Caco-2 (cell line): ENCODE results near the gene SEMA3C. TPM values are rescaled to one million over a fixed set of nuclear protein-coding genes. Genes with fewer than 3 reads are reported as not detected.

Experiments
- BruUV-seq: library from RNA; stranded (reverse); fragments of 400-500 nt; replicated peaks from 2 replicates; lab custom pipeline; 2021; lab: Mats Ljungman, UMichigan
- CTCF ChIA-PET: fragments of 300-600 bp; sonication (Branson Sonifier 250); formaldehyde crosslinking; loops from one replicate; lab custom pipeline; 2022; ENCODE audit warnings: antibody characterized with exemption; lab: Charles Lee
- POLR2A ChIA-PET: fragments of 300-600 bp; sonication (Branson Sonifier 250); formaldehyde crosslinking; loops from one replicate; lab custom pipeline; 2022; ENCODE audit warnings: antibody characterized with exemption; lab: Charles Lee
- DNase-seq, 2 experiments: peaks; one replicate each; pipeline versions ENCODE4 v3.0.0 to v3.0.0-alpha.2; 2020 to 2022
- H3K27me3 ChIP-seq: replicated peaks from 2 replicates; pipeline ENCODE4 v1.6.0; 2011; ENCODE audit warnings: low read length; ENCODE audit not compliant: control insufficient read depth, insufficient read depth
- H3K36me3 ChIP-seq: 2 replicates; pipeline ENCODE4 v1.5.1; 2011; ENCODE audit warnings: low read length; ENCODE audit not compliant: control insufficient read depth, insufficient read depth
- H3K4me1 ChIP-seq: fragments of 250-450 bp; sonication (Bioruptor Pico); 2 replicates; pipeline ENCODE4 v1.5.1; 2020; ENCODE audit warnings: mild to moderate bottlenecking
- H3K4me3 ChIP-seq: 2 replicates; pipeline ENCODE4 v1.5.1; 2011; ENCODE audit warnings: low read depth, mild to moderate bottlenecking, control low read depth, low read length
- H3K9me3 ChIP-seq: fragments of 250-450 bp; sonication (Bioruptor Pico); 2 replicates; pipeline ENCODE4 v1.5.1; 2020; ENCODE audit warnings: mild to moderate bottlenecking, moderate library complexity
- H3K27ac Mint-ChIP-seq: one replicate; pipeline ENCODE4 v1.8.0; 2022; ENCODE audit warnings: mixed read lengths; ENCODE audit not compliant: unreplicated experiment
- H3K27me3 Mint-ChIP-seq: one replicate; pipeline ENCODE4 v1.8.0; 2022; ENCODE audit warnings: mixed read lengths; ENCODE audit not compliant: insufficient read depth, unreplicated experiment
- H3K36me3 Mint-ChIP-seq: one replicate; pipeline ENCODE4 v1.8.0; 2022; ENCODE audit warnings: mild to moderate bottlenecking, mixed read lengths; ENCODE audit not compliant: insufficient read depth, unreplicated experiment
- H3K4me1 Mint-ChIP-seq: one replicate; pipeline ENCODE4 v1.8.0; 2022; ENCODE audit warnings: low read depth, mixed read lengths; ENCODE audit not compliant: unreplicated experiment
- H3K4me3 Mint-ChIP-seq: one replicate; pipeline ENCODE4 v1.8.0; 2022; ENCODE audit warnings: mild to moderate bottlenecking, moderate library complexity, mixed read lengths; ENCODE audit not compliant: unreplicated experiment
- H3K9me3 Mint-ChIP-seq: one replicate; pipeline ENCODE4 v1.8.0; 2022; ENCODE audit warnings: mixed read lengths; ENCODE audit not compliant: unreplicated experiment
- CTCF ChIP-seq, 2 experiments: fragments of 200-600 bp in 1 of 2; IDR thresholded peaks; 1 replicate in 1 of 2; 2 replicates in 1 of 2; pipeline versions ENCODE4 v1.5.1 to v1.8.0; 2011 to 2022; ENCODE audit warnings: antibody characterized with exemption in 1 of 2, control low read depth in 1 of 2, inconsistent platforms in 1 of 2, low read depth in 1 of 2, low read length in 1 of 2, mild to moderate bottlenecking in 1 of 2, moderate library complexity in 1 of 2; ENCODE audit not compliant: insufficient read depth in 1 of 2, severe bottlenecking in 1 of 2, unreplicated experiment in 1 of 2
- intact Hi-C: fragments of 100-400 bp; cut with micrococcal nuclease; formaldehyde crosslinking; loops from one replicate; pipeline ENCODE4 v1.10.0; 2022; ENCODE audit not compliant: unreplicated experiment
- total RNA-seq: library from RNA; stranded (reverse); gene quantifications from 2 replicates; pipeline ENCODE4 v1.2.3, GENCODE V29; 2022

SEMA3C gene
- total RNA-seq, 1 experiment from 2014 or later, result 25.8 TPM

GRCh38 chr7:80781561-80781979 lies 137.3 kb downstream of the SEMA3C start:
- H3K27me3 Mint-ChIP-seq, result no peaks in the 10 kb centered on the region
- no peak overlapping the region for H3K27ac Mint-ChIP-seq
- ChIA-PET CTCF (no interaction called here), POLR2A (no interaction called here)
- H3K4me1 Mint-ChIP-seq, result no peaks in the 10 kb centered on the region
- H3K36me3 Mint-ChIP-seq, result peaks cover 24% of the 10 kb centered on the region
- no peaks in the 10 kb centered on the region for H3K27me3 ChIP-seq
- BruUV-seq, result no TSS peak
- no peaks in the 10 kb centered on the region for H3K9me3 Mint-ChIP-seq
- TF ChIP-seq CTCF (IDR thresholded peaks at IDR 0.05; ENCODE audit: insufficient read depth in 1 of 2, low read depth in 1 of 2, low read length in 1 of 2, severe bottlenecking in 1 of 2, unreplicated experiment in 1 of 2), result no peak
- intact Hi-C loops, result no loop called here
- no peak overlapping the region for H3K4me3 Mint-ChIP-seq
- H3K9me3 ChIP-seq, result no peaks in the 10 kb centered on the region
- no peak overlapping the region for H3K4me3 ChIP-seq
- H3K4me1 ChIP-seq, result no peaks in the 10 kb centered on the region
- H3K36me3 ChIP-seq, result no peaks in the 10 kb centered on the region
- no peak for DNase-seq

DNA sequence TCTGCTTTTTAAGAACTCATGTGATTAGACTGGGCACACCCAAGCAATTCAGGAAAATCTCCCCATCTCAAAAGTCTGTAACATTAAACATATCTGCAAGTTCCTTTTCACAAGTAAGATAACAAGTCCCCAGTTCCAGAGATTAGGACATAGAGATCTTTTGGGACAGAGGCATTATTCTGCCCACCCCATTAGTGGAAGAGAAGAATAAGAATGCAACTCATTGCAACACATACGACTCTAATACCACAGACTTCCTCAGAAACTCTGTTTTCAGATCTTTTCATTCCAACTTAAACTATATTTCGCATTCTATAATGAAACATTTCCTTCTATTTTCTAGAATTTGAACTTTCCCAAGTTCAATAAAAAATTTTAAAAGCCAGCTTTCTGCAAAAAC lies 137.7 kb downstream of the SEMA3C start:
- no peak overlapping the region for H3K4me3 ChIP-seq
- no TSS peak for BruUV-seq
- ChIA-PET CTCF (no interaction called here), POLR2A (no interaction called here)
- DNase-seq, result no peak
- no peak overlapping the region for H3K4me3 Mint-ChIP-seq
- H3K36me3 Mint-ChIP-seq, result peaks cover 21% of the 10 kb centered on the region
- intact Hi-C loops, result no loop called here
- no peaks in the 10 kb centered on the region for H3K4me1 Mint-ChIP-seq
- no peak for TF ChIP-seq CTCF (IDR thresholded peaks at IDR 0.05; ENCODE audit: insufficient read depth in 1 of 2, low read depth in 1 of 2, low read length in 1 of 2, severe bottlenecking in 1 of 2, unreplicated experiment in 1 of 2)
- no peak overlapping the region for H3K27ac Mint-ChIP-seq
- no peaks in the 10 kb centered on the region for H3K4me1 ChIP-seq
- no peaks in the 10 kb centered on the region for H3K9me3 Mint-ChIP-seq
- no peaks in the 10 kb centered on the region for H3K27me3 Mint-ChIP-seq
- no peaks in the 10 kb centered on the region for H3K27me3 ChIP-seq
- H3K36me3 ChIP-seq, result no peaks in the 10 kb centered on the region
- no peaks in the 10 kb centered on the region for H3K9me3 ChIP-seq

- H3K4me1 Mint-ChIP-seq, result peaks cover 4% of the 10 kb centered on the region
- ChIA-PET POLR2A (no interaction called here), CTCF (no interaction called here)
- no peaks in the 10 kb centered on the region for H3K27me3 ChIP-seq
- no peak for DNase-seq
- no peak overlapping the region for H3K4me3 Mint-ChIP-seq
- no peak overlapping the region for H3K27ac Mint-ChIP-seq
- H3K9me3 Mint-ChIP-seq, result no peaks in the 10 kb centered on the region
- H3K27me3 Mint-ChIP-seq, result no peaks in the 10 kb centered on the region
- no peak for TF ChIP-seq CTCF (IDR thresholded peaks at IDR 0.05; ENCODE audit: insufficient read depth in 1 of 2, low read depth in 1 of 2, low read length in 1 of 2, severe bottlenecking in 1 of 2, unreplicated experiment in 1 of 2)
- H3K36me3 ChIP-seq, result no peaks in the 10 kb centered on the region
- intact Hi-C loops, result no loop called here
- BruUV-seq, result no TSS peak
- H3K36me3 Mint-ChIP-seq, result peaks cover 21% of the 10 kb centered on the region
- H3K9me3 ChIP-seq, result no peaks in the 10 kb centered on the region
- H3K4me1 ChIP-seq, result no peaks in the 10 kb centered on the region
- no peak overlapping the region for H3K4me3 ChIP-seq
Measured at GRCh38 chr7:80779456-80779855, 139.4 kb downstream of the SEMA3C start.
